ENCODE results near the gene ADRB1.

DNA sequence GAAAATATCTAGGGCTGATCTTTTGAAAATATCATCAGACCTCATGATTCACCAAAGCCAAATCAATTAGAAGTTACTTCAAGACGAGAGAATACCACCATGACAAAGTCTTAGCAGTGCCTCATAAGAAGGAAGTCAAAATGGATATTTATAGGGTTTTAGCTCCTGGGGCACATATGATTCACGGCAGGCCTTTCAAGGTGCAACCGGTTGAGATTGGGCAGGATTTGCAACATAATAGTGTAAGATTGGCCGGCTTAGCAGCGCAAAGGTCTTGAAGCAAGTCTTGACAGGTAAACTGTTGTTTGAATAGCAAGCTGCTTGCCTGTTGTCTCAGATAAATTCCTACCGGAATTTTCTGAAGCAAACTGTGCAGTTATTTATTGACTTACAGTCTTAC is 17.5 kb downstream of the ADRB1 start:
- no peak for TF ChIP-seq CTCF (conservative IDR thresholded peaks at IDR 0.05; ENCODE audit: low read depth, low read length)
- no peak for TF ChIP-seq EZH2 (IDR thresholded peaks at IDR 0.05; ENCODE audit: borderline replicate concordance, low read depth, low read length, poor library complexity, severe bottlenecking)

All from A673 (cell line).